ENCODE data around the gene PPP1R37.

PPP1R37 gene

GRCh38 chr19:45090034-45090433 lies 2.9 kb upstream of the PPP1R37 start:
- H3K27ac Mint-ChIP-seq = no peak overlapping the region
- H3K4me1 Mint-ChIP-seq = peaks cover 23% of the 10 kb centered on the region
- peaks cover 23% of the 10 kb centered on the region for H3K36me3 Mint-ChIP-seq (ENCODE audit: low read depth)
- no peak for TF ChIP-seq CTCF (IDR thresholded peaks at IDR 0.05; ENCODE audit: unreplicated experiment in 3 of 3)
- peak overlapping the region; percentile 2 to 46 (median 23) for H3K4me3 Mint-ChIP-seq
- H3K27me3 Mint-ChIP-seq (ENCODE audit: low read depth) = no peaks in the 10 kb centered on the region
- H3K9me3 Mint-ChIP-seq = no peaks in the 10 kb centered on the region

GRCh38 chr19:45090606-45091005 lies 2.4 kb upstream of the PPP1R37 start:
- Mint-ChIP-seq H3K27me3 (ENCODE audit: low read depth) (no peaks in the 10 kb centered on the region), H3K4me1 (peaks cover 24% of the 10 kb centered on the region), H3K27ac (peak overlapping the region; percentile 99 to 100 (median 100)), H3K4me3 (peak overlapping the region; percentile 95 to 99 (median 96)), H3K9me3 (no peaks in the 10 kb centered on the region), H3K36me3 (ENCODE audit: low read depth) (peaks cover 19% of the 10 kb centered on the region)
- TF ChIP-seq CTCF (IDR thresholded peaks at IDR 0.05; ENCODE audit: unreplicated experiment in 3 of 3) = no peak

- no peak for TF ChIP-seq CTCF (IDR thresholded peaks at IDR 0.05; ENCODE audit: unreplicated experiment in 3 of 3)
These were observed 1.7 kb upstream of the PPP1R37 start for GRCh38 chr19:45091031-45091923.

GRCh38 chr19:45094137-45094536 lies 1.2 kb downstream of the PPP1R37 start:
- H3K4me3 Mint-ChIP-seq = peak overlapping the region; percentile 89 to 99 (median 95)
- peaks cover 17% of the 10 kb centered on the region for H3K36me3 Mint-ChIP-seq (ENCODE audit: low read depth)
- TF ChIP-seq CTCF (IDR thresholded peaks at IDR 0.05; ENCODE audit: unreplicated experiment in 3 of 3) = no peak
- peak overlapping the region; percentile 83 to 100 (median 86) for H3K27ac Mint-ChIP-seq
- peaks cover 59% of the 10 kb centered on the region for H3K4me1 Mint-ChIP-seq
- H3K9me3 Mint-ChIP-seq = no peaks in the 10 kb centered on the region
- no peaks in the 10 kb centered on the region for H3K27me3 Mint-ChIP-seq (ENCODE audit: low read depth)

More at GRCh38 chr19:45091031-45091923, 1.7 kb upstream of the PPP1R37 start:
- Mint-ChIP-seq H3K4me3 (peak overlapping the region; percentile 95 to 99 (median 96)), H3K27me3 (ENCODE audit: low read depth) (no peaks in the 10 kb centered on the region), H3K9me3 (no peaks in the 10 kb centered on the region), H3K27ac (peak overlapping the region; percentile 99 to 100 (median 100)), H3K4me1 (peaks cover 31% of the 10 kb centered on the region), H3K36me3 (ENCODE audit: low read depth) (peaks cover 24% of the 10 kb centered on the region)

- H3K4me3 Mint-ChIP-seq = peak overlapping the region; percentile 89 to 99 (median 95)
- H3K9me3 Mint-ChIP-seq = no peaks in the 10 kb centered on the region
- H3K4me1 Mint-ChIP-seq = peaks cover 64% of the 10 kb centered on the region
- H3K36me3 Mint-ChIP-seq (ENCODE audit: low read depth) = peaks cover 17% of the 10 kb centered on the region
- no peak for TF ChIP-seq CTCF (IDR thresholded peaks at IDR 0.05; ENCODE audit: unreplicated experiment in 3 of 3)
- H3K27ac Mint-ChIP-seq = peak overlapping the region; percentile 83 to 100 (median 90)
- no peaks in the 10 kb centered on the region for H3K27me3 Mint-ChIP-seq (ENCODE audit: low read depth)
These were observed 1.7 kb downstream of the PPP1R37 start for GRCh38 chr19:45094707-45095106.
